IMR-90 (cell line): ENCODE results near the gene IQUB.

ENCODE experiments used
- BHLHE40 ChIP-seq: fragments of 150-350 bp; IDR thresholded peaks from 2 replicates; pipeline ENCODE4 v1.6.1; 2016; ENCODE audit warnings: mild to moderate bottlenecking, low read depth, low read length
- CTCF ChIP-seq: conservative IDR thresholded peaks from 2 replicates; pipeline ENCODE4 v1.5.1; 2012; ENCODE audit warnings: mild to moderate bottlenecking, low read depth, low read length, improper control_type of control experiment
- POLR2A ChIP-seq: IDR thresholded peaks from 2 replicates; pipeline ENCODE4 v1.6.1; 2012; ENCODE audit warnings: mild to moderate bottlenecking, low read depth, low read length
- RAD21 ChIP-seq: IDR thresholded peaks from 2 replicates; pipeline ENCODE4 v1.6.1; 2012; ENCODE audit warnings: low read length, improper control_type of control experiment
- RFX5 ChIP-seq: IDR thresholded peaks from 2 replicates; pipeline ENCODE4 v1.8.0; 2012; ENCODE audit warnings: low read depth, mild to moderate bottlenecking, low read length, moderate library complexity

DNA sequence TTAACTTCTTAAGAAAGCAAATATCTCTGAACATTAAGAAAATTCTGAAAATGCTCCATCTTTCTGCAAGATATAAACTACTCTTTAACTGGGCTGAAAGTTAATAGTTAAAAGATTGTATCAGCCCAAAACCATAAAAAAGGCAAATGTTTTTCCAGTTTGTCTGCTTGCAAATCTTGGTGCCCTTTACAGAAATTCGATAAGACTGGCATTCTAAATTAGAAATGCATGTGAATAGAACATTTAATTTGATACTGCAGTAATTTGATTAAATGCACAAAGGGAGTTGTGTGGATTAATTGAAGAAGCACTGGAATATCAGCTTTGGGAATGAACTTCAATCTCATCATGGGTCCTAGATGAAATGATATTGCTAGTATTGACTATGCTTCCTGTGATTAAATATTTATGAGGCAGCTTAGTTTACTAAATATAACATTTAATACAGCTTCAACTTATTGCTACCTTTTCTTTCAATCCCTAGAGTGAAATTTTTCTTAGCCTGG is 78.4 kb downstream of the IQUB start:
- no peak for TF ChIP-seq CTCF
- TF ChIP-seq POLR2A = no peak
- no peak for TF ChIP-seq RFX5
- no peak for TF ChIP-seq BHLHE40
- no peak for TF ChIP-seq RAD21
